Calu3 (cell line): Measurements from ENCODE around the gene SLC17A4. TPM values are rescaled to one million over a fixed set of nuclear protein-coding genes. Genes with fewer than 3 reads are reported as not detected.

Source experiments
- BruUV-seq: library from RNA; stranded (reverse); fragments of 400-500 nt; replicated peaks from 2 replicates; lab custom pipeline; 2021; lab: Mats Ljungman, UMichigan
- CTCF ChIA-PET: fragments of 300-600 bp; sonication (Branson Sonifier 250); formaldehyde crosslinking; loops from one replicate; lab custom pipeline; 2022; ENCODE audit warnings: antibody characterized with exemption; lab: Charles Lee
- DNase-seq: peaks from one replicate; pipeline ENCODE4 v3.0.0; 2022
- H3K27ac Mint-ChIP-seq: one replicate; pipeline ENCODE4 v1.8.0; 2022; ENCODE audit warnings: mixed read lengths; ENCODE audit not compliant: unreplicated experiment
- H3K27me3 Mint-ChIP-seq: one replicate; pipeline ENCODE4 v1.8.0; 2022; ENCODE audit warnings: mixed read lengths; ENCODE audit not compliant: unreplicated experiment
- H3K36me3 Mint-ChIP-seq: one replicate; pipeline ENCODE4 v1.8.0; 2022; ENCODE audit warnings: mild to moderate bottlenecking, moderate library complexity, mixed read lengths; ENCODE audit not compliant: insufficient read depth, unreplicated experiment
- H3K4me1 Mint-ChIP-seq: one replicate; pipeline ENCODE4 v1.8.0; 2022; ENCODE audit warnings: mild to moderate bottlenecking, low read depth, mixed read lengths; ENCODE audit not compliant: unreplicated experiment
- H3K4me3 Mint-ChIP-seq: one replicate; pipeline ENCODE4 v1.8.0; 2022; ENCODE audit warnings: mild to moderate bottlenecking, low read depth, moderate library complexity, mixed read lengths; ENCODE audit not compliant: unreplicated experiment
- H3K9me3 Mint-ChIP-seq: one replicate; pipeline ENCODE4 v1.8.0; 2022; ENCODE audit warnings: low read depth, mixed read lengths; ENCODE audit not compliant: unreplicated experiment
- intact Hi-C: fragments of 100-400 bp; cut with micrococcal nuclease; formaldehyde crosslinking; loops from one replicate; pipeline ENCODE4 v1.10.0; 2022; ENCODE audit not compliant: unreplicated experiment
- total RNA-seq: library from RNA; stranded (reverse); gene quantifications from 2 replicates; pipeline ENCODE4 v1.2.3, GENCODE V29; 2022
- TF ChIP-seq, protein P1 (sequence below): fragments of 200-600 bp; IDR thresholded peaks from one replicate; pipeline ENCODE4 v1.8.0; 2022; ENCODE audit warnings: antibody characterized with exemption; ENCODE audit not compliant: unreplicated experiment

Gene SLC17A4
- total RNA-seq, 1 experiment from 2014 or later, result 1.9 TPM

- BruUV-seq, result no TSS peak
- H3K4me3 Mint-ChIP-seq, result no peak overlapping the region
- DNase-seq, result no peak
- no peaks in the 10 kb centered on the region for H3K4me1 Mint-ChIP-seq
- CTCF ChIA-PET, result no interaction called here
- intact Hi-C loops, result no loop called here
- peaks cover 2% of the 10 kb centered on the region for H3K9me3 Mint-ChIP-seq
- peaks cover 39% of the 10 kb centered on the region for H3K27me3 Mint-ChIP-seq
- TF ChIP-seq, protein P1, sequence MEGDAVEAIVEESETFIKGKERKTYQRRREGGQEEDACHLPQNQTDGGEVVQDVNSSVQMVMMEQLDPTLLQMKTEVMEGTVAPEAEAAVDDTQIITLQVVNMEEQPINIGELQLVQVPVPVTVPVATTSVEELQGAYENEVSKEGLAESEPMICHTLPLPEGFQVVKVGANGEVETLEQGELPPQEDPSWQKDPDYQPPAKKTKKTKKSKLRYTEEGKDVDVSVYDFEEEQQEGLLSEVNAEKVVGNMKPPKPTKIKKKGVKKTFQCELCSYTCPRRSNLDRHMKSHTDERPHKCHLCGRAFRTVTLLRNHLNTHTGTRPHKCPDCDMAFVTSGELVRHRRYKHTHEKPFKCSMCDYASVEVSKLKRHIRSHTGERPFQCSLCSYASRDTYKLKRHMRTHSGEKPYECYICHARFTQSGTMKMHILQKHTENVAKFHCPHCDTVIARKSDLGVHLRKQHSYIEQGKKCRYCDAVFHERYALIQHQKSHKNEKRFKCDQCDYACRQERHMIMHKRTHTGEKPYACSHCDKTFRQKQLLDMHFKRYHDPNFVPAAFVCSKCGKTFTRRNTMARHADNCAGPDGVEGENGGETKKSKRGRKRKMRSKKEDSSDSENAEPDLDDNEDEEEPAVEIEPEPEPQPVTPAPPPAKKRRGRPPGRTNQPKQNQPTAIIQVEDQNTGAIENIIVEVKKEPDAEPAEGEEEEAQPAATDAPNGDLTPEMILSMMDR, result no peak
- no peak overlapping the region for H3K27ac Mint-ChIP-seq
- H3K36me3 Mint-ChIP-seq, result no peaks in the 10 kb centered on the region
These were observed 60.7 kb downstream of the SLC17A4 start for GRCh38 chr6:25815194-25815593.

DNA sequence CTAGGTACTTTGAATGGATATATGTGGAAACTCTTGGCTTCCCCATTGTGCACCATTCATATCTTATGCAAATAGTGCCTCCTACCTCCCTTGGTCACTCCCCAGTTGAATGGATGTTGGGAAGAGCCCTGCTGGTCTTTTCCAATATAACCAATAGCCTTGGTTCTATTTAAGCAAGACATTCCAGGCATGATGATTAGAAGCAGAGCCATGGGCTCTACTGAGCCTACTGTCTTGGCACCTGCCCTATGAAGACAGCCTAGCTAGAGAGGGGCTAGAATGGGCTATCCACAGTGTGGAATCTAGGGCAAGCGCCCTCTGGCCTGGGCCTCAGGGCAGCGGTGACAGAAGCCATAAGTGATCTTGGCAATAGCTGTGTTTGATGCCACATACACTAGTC, 61.7 kb downstream of the SLC17A4 start:
- Mint-ChIP-seq H3K27ac (no peak overlapping the region), H3K36me3 (no peaks in the 10 kb centered on the region), H3K4me3 (no peak overlapping the region), H3K27me3 (peaks cover 39% of the 10 kb centered on the region), H3K4me1 (no peaks in the 10 kb centered on the region), H3K9me3 (peaks cover 2% of the 10 kb centered on the region)
- no TSS peak for BruUV-seq
- TF ChIP-seq, protein P1, result no peak
- CTCF ChIA-PET, result interaction anchor here (0.6 to 0.8 kb wide), 2 partner anchors 98 to 448 kb away, joined by 3 to 5 read pairs; no protein-coding TSS in a partner anchor
- intact Hi-C loops, result no loop called here
- DNase-seq, result no peak

DNA sequence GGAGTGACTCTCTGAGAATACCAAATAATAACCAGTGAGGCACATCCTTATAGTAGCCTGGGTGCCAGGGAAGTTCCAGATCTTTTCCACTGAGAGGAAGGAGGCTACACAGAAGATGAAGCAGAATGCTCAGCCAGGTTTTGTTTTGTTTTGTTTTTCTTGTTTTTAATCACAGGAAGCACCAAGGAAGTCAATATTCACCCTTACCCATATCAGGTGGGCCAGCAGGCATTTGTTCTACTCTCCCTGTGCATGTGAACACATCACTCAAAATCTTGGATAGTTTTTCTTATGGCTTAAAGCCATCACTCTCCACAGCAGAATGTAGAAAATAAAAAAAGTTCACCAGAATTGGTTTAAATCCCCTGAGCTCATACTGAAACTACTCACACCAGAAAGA, 66.8 kb downstream of the SLC17A4 start:
- BruUV-seq, result no TSS peak
- Mint-ChIP-seq H3K4me1 (no peaks in the 10 kb centered on the region), H3K36me3 (no peaks in the 10 kb centered on the region), H3K9me3 (no peaks in the 10 kb centered on the region), H3K27ac (no peak overlapping the region), H3K27me3 (peaks cover 8% of the 10 kb centered on the region), H3K4me3 (no peak overlapping the region)
- TF ChIP-seq, protein P1, result no peak
- CTCF ChIA-PET, result no interaction called here
- no peak for DNase-seq
- intact Hi-C loops, result no loop called here

GRCh38 chr6:25829375-25829774, 74.8 kb downstream of the SLC17A4 start:
- no peaks in the 10 kb centered on the region for H3K36me3 Mint-ChIP-seq
- peaks cover 17% of the 10 kb centered on the region for H3K4me1 Mint-ChIP-seq
- intact Hi-C loops, result no loop called here
- no peak overlapping the region for H3K4me3 Mint-ChIP-seq
- no peak overlapping the region for H3K27ac Mint-ChIP-seq
- no peaks in the 10 kb centered on the region for H3K27me3 Mint-ChIP-seq
- DNase-seq, result no peak
- CTCF ChIA-PET, result no interaction called here
- BruUV-seq, result no TSS peak
- no peaks in the 10 kb centered on the region for H3K9me3 Mint-ChIP-seq
- TF ChIP-seq, protein P1, result no peak
